Measurements from ENCODE around the gene GAK.

DNA sequence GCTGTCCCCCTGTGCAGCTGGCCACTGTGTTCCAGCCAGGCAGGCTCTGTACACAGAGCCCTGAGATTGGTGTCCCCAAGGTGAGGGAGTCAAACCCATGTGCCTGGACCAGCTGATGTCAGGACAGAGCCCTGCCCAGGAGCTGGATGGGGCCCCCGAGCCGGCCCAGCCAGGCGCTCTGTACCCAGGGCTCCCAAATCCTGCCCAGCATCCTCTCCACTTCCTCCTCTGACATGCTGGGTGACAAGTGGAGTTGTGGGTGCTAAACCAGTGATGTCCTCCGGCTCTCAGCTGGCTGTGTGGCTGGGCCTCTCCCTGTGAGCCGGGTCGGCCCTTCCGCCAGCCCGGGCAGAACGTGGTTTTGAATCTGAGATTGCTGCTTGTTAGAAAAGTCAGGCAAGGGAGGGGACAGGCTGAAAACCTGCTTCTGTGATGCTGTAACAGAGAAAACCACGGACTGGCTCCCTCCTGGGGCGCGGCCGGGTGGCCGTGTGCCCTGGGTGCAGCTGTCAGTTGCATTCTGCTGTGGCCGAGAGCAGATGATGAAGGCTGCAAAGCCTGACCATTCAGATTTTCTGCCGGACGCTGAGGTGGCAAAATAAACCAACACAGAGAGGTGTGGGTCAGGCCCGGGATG lies 98.3 kb downstream of the GAK start:
- TF ChIP-seq, protein P1, sequence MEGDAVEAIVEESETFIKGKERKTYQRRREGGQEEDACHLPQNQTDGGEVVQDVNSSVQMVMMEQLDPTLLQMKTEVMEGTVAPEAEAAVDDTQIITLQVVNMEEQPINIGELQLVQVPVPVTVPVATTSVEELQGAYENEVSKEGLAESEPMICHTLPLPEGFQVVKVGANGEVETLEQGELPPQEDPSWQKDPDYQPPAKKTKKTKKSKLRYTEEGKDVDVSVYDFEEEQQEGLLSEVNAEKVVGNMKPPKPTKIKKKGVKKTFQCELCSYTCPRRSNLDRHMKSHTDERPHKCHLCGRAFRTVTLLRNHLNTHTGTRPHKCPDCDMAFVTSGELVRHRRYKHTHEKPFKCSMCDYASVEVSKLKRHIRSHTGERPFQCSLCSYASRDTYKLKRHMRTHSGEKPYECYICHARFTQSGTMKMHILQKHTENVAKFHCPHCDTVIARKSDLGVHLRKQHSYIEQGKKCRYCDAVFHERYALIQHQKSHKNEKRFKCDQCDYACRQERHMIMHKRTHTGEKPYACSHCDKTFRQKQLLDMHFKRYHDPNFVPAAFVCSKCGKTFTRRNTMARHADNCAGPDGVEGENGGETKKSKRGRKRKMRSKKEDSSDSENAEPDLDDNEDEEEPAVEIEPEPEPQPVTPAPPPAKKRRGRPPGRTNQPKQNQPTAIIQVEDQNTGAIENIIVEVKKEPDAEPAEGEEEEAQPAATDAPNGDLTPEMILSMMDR (IDR thresholded peaks at IDR 0.05): no peak
- no peak for TF ChIP-seq POLR2A (IDR thresholded peaks at IDR 0.05)

All from right lobe of liver (tissue), 4 donors.